K562 (cell line): ENCODE data around the gene PCSK6. TPM values are rescaled to one million over a fixed set of nuclear protein-coding genes. Genes with fewer than 3 reads are reported as not detected.
A peak's percentile ranks its signal among the peaks of the same experiment; 100 is the strongest.

Source experiments
- ARID1B ChIP-seq: fragments of 450-650 bp; IDR thresholded peaks from 2 replicates; pipeline ENCODE4 v1.6.1; 2016; ENCODE audit warnings: antibody characterized with exemption, mild to moderate bottlenecking, inconsistent platforms
- CXXC5 ChIP-seq: fragments of 250-450 bp; sonication (Bioruptor Pico); IDR thresholded peaks from 2 replicates; pipeline ENCODE4 v1.8.0; 2022; ENCODE audit warnings: inconsistent platforms, mild to moderate bottlenecking, moderate library complexity
- EP400 ChIP-seq: fragments of 450-650 bp; IDR thresholded peaks from 2 replicates; pipeline ENCODE4 v1.6.1; 2017; ENCODE audit warnings: antibody characterized with exemption, mild to moderate bottlenecking, moderate library complexity
- HDAC2 ChIP-seq: fragments of 450-650 bp; IDR thresholded peaks from 2 replicates; pipeline ENCODE4 v1.6.1; 2016; ENCODE audit warnings: mild to moderate bottlenecking
- HMG20A ChIP-seq: fragments of 450-650 bp; formaldehyde crosslinking; conservative IDR thresholded peaks from 2 replicates; pipeline ENCODE4 v1.4.0; 2020; ENCODE audit warnings: mild to moderate bottlenecking, mixed read lengths
- HOXB6 ChIP-seq: fragments of 250-450 bp; sonication (Bioruptor Pico); IDR thresholded peaks from 2 replicates; pipeline ENCODE4 v1.5.1; 2022; ENCODE audit warnings: mild to moderate bottlenecking, borderline replicate concordance
- KDM1A ChIP-seq, 2 experiments: fragments of 450-650 bp; IDR thresholded peaks; 2 replicates each; pipeline ENCODE4 v1.6.1; 2016; ENCODE audit warnings: mild to moderate bottlenecking in 2 of 2
- NFE2 ChIP-seq: IDR thresholded peaks from 2 replicates; pipeline ENCODE4 v1.6.1; 2014; ENCODE audit warnings: antibody characterized with exemption, low read depth
- POLR2AphosphoS5 ChIP-seq: IDR thresholded peaks from 2 replicates; pipeline ENCODE4 v1.6.1; 2011; ENCODE audit warnings: mild to moderate bottlenecking, low read depth, low read length, moderate library complexity; ENCODE audit not compliant: control insufficient read depth, insufficient read depth
- RAD21 ChIP-seq, 2 experiments: fragments of 250-450 bp in 1 of 2; fragments of 450-650 bp in 1 of 2; sonication (Bioruptor Pico) in 1 of 2; formaldehyde crosslinking in 1 of 2; IDR thresholded peaks in 1 of 2; conservative IDR thresholded peaks in 1 of 2; 2 replicates each; pipeline versions ENCODE4 v1.4.0 to v1.8.0; 2020 to 2022; ENCODE audit warnings: mild to moderate bottlenecking in 2 of 2, moderate library complexity in 1 of 2
- SAFB ChIP-seq: fragments of 200-400 bp; formaldehyde crosslinking; IDR thresholded peaks from 2 replicates; pipeline ENCODE4 v1.6.1; 2017; ENCODE audit warnings: low read depth, low read length, borderline replicate concordance
- SMARCA5 ChIP-seq: fragments of 450-650 bp; IDR thresholded peaks from 2 replicates; pipeline ENCODE4 v1.6.1; 2016
- TBL1XR1 ChIP-seq, 2 experiments: IDR thresholded peaks; 2 replicates each; pipeline ENCODE4 v1.6.1; 2012; ENCODE audit warnings: improper control_type of control experiment in 2 of 2, low read length in 2 of 2, mild to moderate bottlenecking in 1 of 2
- XRCC5 ChIP-seq: fragments of 200-400 bp; formaldehyde crosslinking; IDR thresholded peaks from 2 replicates; pipeline ENCODE4 v1.6.1; 2017; ENCODE audit warnings: low read depth, mild to moderate bottlenecking, low read length
- ZFX ChIP-seq: sonication (generic); formaldehyde crosslinking; IDR thresholded peaks from 2 replicates; pipeline ENCODE4 v1.8.0; 2022; ENCODE audit warnings: mild to moderate bottlenecking, missing genetic modification reagents, moderate library complexity
- ZNF184 ChIP-seq: sonication (generic); formaldehyde crosslinking; IDR thresholded peaks from 2 replicates; pipeline ENCODE4 v1.5.0; 2020; ENCODE audit warnings: missing genetic modification reagents
- ZNF239 ChIP-seq: fragments of 250-450 bp; sonication (Bioruptor Pico); IDR thresholded peaks from 2 replicates; pipeline ENCODE4 v1.4.0; 2020; ENCODE audit warnings: mild to moderate bottlenecking
- ZNF668 ChIP-seq: fragments of 250-450 bp; sonication (Bioruptor Pico); IDR thresholded peaks from 2 replicates; pipeline ENCODE4 v1.8.0; 2022; ENCODE audit warnings: mild to moderate bottlenecking, inconsistent platforms
- ZNF778 ChIP-seq: fragments of 450-650 bp; formaldehyde crosslinking; IDR thresholded peaks from 2 replicates; pipeline ENCODE4 v1.4.0; 2020; ENCODE audit warnings: mild to moderate bottlenecking, moderate library complexity
- polyA plus RNA-seq, 8 experiments: library from polyadenylated mRNA; depleted of rRNA in 4 of 8; stranded (reverse) in 5 of 8; unstranded in 3 of 8; fragments of >200 nt; fragmentation: Nextera tagmentation in 2 of 8; fragmentation: Illumina TruSeq in 1 of 8; extraction: Ambion mirVana in 2 of 8; extraction: Trizol in 1 of 8; gene quantifications; 2 replicates each; pipeline versions ENCODE4 v1.2.1 to v1.2.3, GENCODE V29; 2011 to 2014; ENCODE audit warnings: inconsistent platforms in 1 of 8, missing spikeins in 1 of 8
- total RNA-seq, 7 experiments: library from RNA; depleted of rRNA in 6 of 7; stranded (reverse); fragments of >200 nt in 6 of 7; fragmentation: Illumina TruSeq in 2 of 7; extraction: Trizol in 2 of 7; gene quantifications; 2 replicates each; pipeline versions ENCODE4 v1.2.1 to v1.2.3, GENCODE V29; 2011 to 2021; ENCODE audit warnings: low replicate concordance in 1 of 7
- TF ChIP-seq, protein P1 (sequence below): sonication (generic); formaldehyde crosslinking; IDR thresholded peaks from 2 replicates; pipeline ENCODE4 v1.8.0; 2022; ENCODE audit warnings: missing genetic modification reagents, mild to moderate bottlenecking, borderline replicate concordance
- TF ChIP-seq, protein P2 (sequence below), 2 experiments: fragments of 150-350 bp in 1 of 2; IDR thresholded peaks; 2 replicates each; pipeline ENCODE4 v1.6.1; 2012 to 2016; ENCODE audit warnings: low read depth in 2 of 2, low read length in 2 of 2, mild to moderate bottlenecking in 1 of 2, moderate library complexity in 1 of 2
- TF ChIP-seq, protein P3 (sequence below): IDR thresholded peaks from 2 replicates; pipeline ENCODE4 v1.6.1; 2014; ENCODE audit warnings: antibody characterized with exemption

Gene PCSK6
- total and polyA plus RNA-seq, 9 of the 15 experiments (the other 6 are each of a cell fraction or from before 2014, with no cell fraction given): 2.2 to 32.6 (median 14.5) TPM

DNA sequence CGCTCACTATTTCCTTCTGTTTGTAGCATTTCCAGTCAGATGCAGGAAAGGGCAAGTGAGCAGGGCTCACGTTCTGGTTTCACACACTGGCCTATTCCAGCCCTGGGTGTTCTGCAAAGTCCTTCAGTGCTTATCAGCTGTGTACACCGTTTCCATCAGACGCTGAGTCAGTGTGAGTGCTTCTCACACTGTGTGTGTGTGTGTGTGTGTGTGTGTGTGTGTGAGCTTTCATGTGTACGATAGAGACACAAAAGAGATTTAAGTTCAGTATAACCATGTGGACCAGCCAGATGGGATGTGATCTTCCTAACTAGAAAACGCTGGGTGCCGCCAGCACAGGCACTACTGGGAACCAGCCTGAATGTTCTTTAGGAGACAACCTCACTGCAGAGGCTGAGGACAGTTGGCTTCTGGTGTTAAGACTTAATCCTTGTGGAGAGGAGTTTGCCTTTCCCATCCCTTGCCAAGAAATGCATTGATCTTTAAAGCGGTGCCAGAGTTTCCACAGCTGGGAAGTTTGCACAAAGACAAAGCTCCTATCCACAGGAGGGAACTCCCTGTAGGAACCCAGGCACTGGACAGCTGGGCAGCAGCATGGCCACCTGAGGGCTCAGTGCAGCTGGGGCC, 233.8 kb downstream of the PCSK6 start (continued):
- TF ChIP-seq, protein P1, sequence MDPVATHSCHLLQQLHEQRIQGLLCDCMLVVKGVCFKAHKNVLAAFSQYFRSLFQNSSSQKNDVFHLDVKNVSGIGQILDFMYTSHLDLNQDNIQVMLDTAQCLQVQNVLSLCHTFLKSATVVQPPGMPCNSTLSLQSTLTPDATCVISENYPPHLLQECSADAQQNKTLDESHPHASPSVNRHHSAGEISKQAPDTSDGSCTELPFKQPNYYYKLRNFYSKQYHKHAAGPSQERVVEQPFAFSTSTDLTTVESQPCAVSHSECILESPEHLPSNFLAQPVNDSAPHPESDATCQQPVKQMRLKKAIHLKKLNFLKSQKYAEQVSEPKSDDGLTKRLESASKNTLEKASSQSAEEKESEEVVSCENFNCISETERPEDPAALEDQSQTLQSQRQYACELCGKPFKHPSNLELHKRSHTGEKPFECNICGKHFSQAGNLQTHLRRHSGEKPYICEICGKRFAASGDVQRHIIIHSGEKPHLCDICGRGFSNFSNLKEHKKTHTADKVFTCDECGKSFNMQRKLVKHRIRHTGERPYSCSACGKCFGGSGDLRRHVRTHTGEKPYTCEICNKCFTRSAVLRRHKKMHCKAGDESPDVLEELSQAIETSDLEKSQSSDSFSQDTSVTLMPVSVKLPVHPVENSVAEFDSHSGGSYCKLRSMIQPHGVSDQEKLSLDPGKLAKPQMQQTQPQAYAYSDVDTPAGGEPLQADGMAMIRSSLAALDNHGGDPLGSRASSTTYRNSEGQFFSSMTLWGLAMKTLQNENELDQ (CRISPR knock-in tag): no peak
- TF ChIP-seq TBL1XR1 (IDR thresholded peaks at IDR 0.05; ENCODE audit: low read length in 2 of 2) (peak; percentile 52 to 86; a peak in 1 of 4 replicates), POLR2AphosphoS5 (peak; percentile 69; the same call in 1 of the 2 replicates), HMG20A (CRISPR knock-in tag) (no peak), ZNF239 (CRISPR knock-in tag) (no peak), SMARCA5 (peak; percentile 31; the same call in 1 of the 2 replicates), RAD21 (CRISPR knock-in tag; conservative IDR thresholded peaks at IDR 0.05 in 1 of 2, IDR thresholded peaks at IDR 0.05 in 1 of 2) (peak; percentile 28 to 66; a peak in 3 of 4 replicates), ZFX (CRISPR knock-in tag) (no peak), HDAC2 (peak; percentile 93), HOXB6 (0 out of 2 replicates have a peak, but pooled peaks have one; percentile 24), EP400 (peak; percentile 61; the same call in 1 of the 2 replicates), CXXC5 (CRISPR knock-in tag) (peak; percentile 79), ZNF184 (CRISPR knock-in tag) (no peak), SAFB (no peak), ZNF668 (CRISPR knock-in tag) (no peak), NFE2 (peak; percentile 99), KDM1A (IDR thresholded peaks at IDR 0.05) (peak; percentile 92 to 99), ZNF778 (CRISPR knock-in tag) (no peak), ARID1B (peak; percentile 99), XRCC5 (peak; percentile 70; the same call in 1 of the 2 replicates)
- TF ChIP-seq, protein P2, sequence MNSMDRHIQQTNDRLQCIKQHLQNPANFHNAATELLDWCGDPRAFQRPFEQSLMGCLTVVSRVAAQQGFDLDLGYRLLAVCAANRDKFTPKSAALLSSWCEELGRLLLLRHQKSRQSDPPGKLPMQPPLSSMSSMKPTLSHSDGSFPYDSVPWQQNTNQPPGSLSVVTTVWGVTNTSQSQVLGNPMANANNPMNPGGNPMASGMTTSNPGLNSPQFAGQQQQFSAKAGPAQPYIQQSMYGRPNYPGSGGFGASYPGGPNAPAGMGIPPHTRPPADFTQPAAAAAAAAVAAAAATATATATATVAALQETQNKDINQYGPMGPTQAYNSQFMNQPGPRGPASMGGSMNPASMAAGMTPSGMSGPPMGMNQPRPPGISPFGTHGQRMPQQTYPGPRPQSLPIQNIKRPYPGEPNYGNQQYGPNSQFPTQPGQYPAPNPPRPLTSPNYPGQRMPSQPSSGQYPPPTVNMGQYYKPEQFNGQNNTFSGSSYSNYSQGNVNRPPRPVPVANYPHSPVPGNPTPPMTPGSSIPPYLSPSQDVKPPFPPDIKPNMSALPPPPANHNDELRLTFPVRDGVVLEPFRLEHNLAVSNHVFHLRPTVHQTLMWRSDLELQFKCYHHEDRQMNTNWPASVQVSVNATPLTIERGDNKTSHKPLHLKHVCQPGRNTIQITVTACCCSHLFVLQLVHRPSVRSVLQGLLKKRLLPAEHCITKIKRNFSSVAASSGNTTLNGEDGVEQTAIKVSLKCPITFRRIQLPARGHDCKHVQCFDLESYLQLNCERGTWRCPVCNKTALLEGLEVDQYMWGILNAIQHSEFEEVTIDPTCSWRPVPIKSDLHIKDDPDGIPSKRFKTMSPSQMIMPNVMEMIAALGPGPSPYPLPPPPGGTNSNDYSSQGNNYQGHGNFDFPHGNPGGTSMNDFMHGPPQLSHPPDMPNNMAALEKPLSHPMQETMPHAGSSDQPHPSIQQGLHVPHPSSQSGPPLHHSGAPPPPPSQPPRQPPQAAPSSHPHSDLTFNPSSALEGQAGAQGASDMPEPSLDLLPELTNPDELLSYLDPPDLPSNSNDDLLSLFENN (IDR thresholded peaks at IDR 0.05; ENCODE audit: low read depth in 2 of 2, low read length in 2 of 2): peak in 1 of 2 experiments; percentile 78; a peak in 1 of 4 replicates
- TF ChIP-seq, protein P3, sequence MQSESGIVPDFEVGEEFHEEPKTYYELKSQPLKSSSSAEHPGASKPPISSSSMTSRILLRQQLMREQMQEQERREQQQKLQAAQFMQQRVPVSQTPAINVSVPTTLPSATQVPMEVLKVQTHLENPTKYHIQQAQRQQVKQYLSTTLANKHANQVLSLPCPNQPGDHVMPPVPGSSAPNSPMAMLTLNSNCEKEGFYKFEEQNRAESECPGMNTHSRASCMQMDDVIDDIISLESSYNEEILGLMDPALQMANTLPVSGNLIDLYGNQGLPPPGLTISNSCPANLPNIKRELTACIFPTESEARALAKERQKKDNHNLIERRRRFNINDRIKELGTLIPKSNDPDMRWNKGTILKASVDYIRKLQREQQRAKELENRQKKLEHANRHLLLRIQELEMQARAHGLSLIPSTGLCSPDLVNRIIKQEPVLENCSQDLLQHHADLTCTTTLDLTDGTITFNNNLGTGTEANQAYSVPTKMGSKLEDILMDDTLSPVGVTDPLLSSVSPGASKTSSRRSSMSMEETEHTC: peak; percentile 57; the same call in 1 of the 2 replicates
